GM21360 (cell line): ENCODE measurements around the gene SYT9.
A peak's percentile ranks its signal among the peaks of the same experiment; 100 is the strongest.

Experiments
- ATAC-seq: cut with Tn5 transposase; IDR thresholded peaks from one replicate; pipeline ENCODE4 v1.9.1; 2021; ENCODE audit warnings: mild to moderate bottlenecking, moderate library complexity; ENCODE audit not compliant: unreplicated experiment

Gene SYT9

GRCh38 chr11:7457211-7457610, 205.5 kb downstream of the SYT9 start:
- ATAC-seq = no peak

GRCh38 chr11:7462706-7463105, 211.0 kb downstream of the SYT9 start:
- ATAC-seq = no peak

GRCh38 chr11:7467652-7468051, 215.9 kb downstream of the SYT9 start:
- ATAC-seq = peak; percentile 46

GRCh38 chr11:7469351-7469865, 217.7 kb downstream of the SYT9 start:
- ATAC-seq = no peak

GRCh38 chr11:7471071-7471470, 219.4 kb downstream of the SYT9 start:
- ATAC-seq = no peak

- ATAC-seq = peak; percentile 81
Measured at GRCh38 chr11:7473717-7474116, 222.0 kb downstream of the SYT9 start.

GRCh38 chr11:7480113-7480512, 228.4 kb downstream of the SYT9 start:
- no peak for ATAC-seq

GRCh38 chr11:7484131-7484530, 232.4 kb downstream of the SYT9 start:
- no peak for ATAC-seq

- ATAC-seq = no peak
Measured at GRCh38 chr11:7484645-7485044, 232.9 kb downstream of the SYT9 start.

GRCh38 chr11:7485186-7486097, 233.7 kb downstream of the SYT9 start, which contains the start of gene OLFML1:
TSS of gene OLFML1 (plus strand) at chr11:7485506. CDS start at chr11:7485876, 370 bp downstream.
- no peak for ATAC-seq

- no peak for ATAC-seq
Measured at GRCh38 chr11:7486098-7486780, 234.5 kb downstream of the SYT9 start.

GRCh38 chr11:7486781-7487140, 235.1 kb downstream of the SYT9 start:
- no peak for ATAC-seq

GRCh38 chr11:7487360-7487759, 235.7 kb downstream of the SYT9 start:
- ATAC-seq = no peak

GRCh38 chr11:7488681-7489080, 237.0 kb downstream of the SYT9 start:
- ATAC-seq = no peak

- no peak for ATAC-seq
Measured at GRCh38 chr11:7489376-7489775, 237.7 kb downstream of the SYT9 start.

- ATAC-seq = no peak
Measured at GRCh38 chr11:7490054-7490453, 238.3 kb downstream of the SYT9 start.

GRCh38 chr11:7490535-7490934, 238.8 kb downstream of the SYT9 start:
- no peak for ATAC-seq

- no peak for ATAC-seq
Measured at GRCh38 chr11:7492253-7492652, 240.5 kb downstream of the SYT9 start.

- ATAC-seq = no peak
Measured at GRCh38 chr11:7493670-7494069, 242.0 kb downstream of the SYT9 start.

- no peak for ATAC-seq
Measured at GRCh38 chr11:7494086-7494745, 242.5 kb downstream of the SYT9 start.

GRCh38 chr11:7495882-7496551, 244.3 kb downstream of the SYT9 start:
- ATAC-seq = peak; percentile 87
